Measurements from ENCODE around the gene C20orf204. TPM values are rescaled to one million over a fixed set of nuclear protein-coding genes. Genes with fewer than 3 reads are reported as not detected.

C20orf204 gene
- total RNA-seq, 1 donor from 2014 or later, result 0.52 TPM

GRCh38 chr20:64041781-64042053 is 5.7 kb downstream of the C20orf204 start:
- peaks cover 73 to 85% (median 79%) of the 10 kb centered on the region in 3 donors for H3K27me3 ChIP-seq (ENCODE audit: control insufficient read depth in 3 of 3, insufficient read depth in 3 of 3, low read length in 3 of 3)
- H3K4me1 ChIP-seq (ENCODE audit: control insufficient read depth in 3 of 3, insufficient read depth in 3 of 3, low read length in 3 of 3), result peaks cover 6 to 35% (median 33%) of the 10 kb centered on the region in 3 donors
- H3K9ac ChIP-seq (ENCODE audit: low read depth in 1 of 3, low read length in 3 of 3), result peak overlapping the region in 1 of 3 donors; percentile 54
- no peaks in the 10 kb centered on the region for H3K36me3 ChIP-seq (ENCODE audit: control insufficient read depth in 3 of 3, insufficient read depth in 3 of 3, low read length in 3 of 3)
- no peak overlapping the region for H3K4me3 ChIP-seq (ENCODE audit: low read length in 3 of 3)
- no peaks in the 10 kb centered on the region for H3K9me3 ChIP-seq (ENCODE audit: control insufficient read depth in 3 of 3, low read length in 3 of 3)
- no peak overlapping the region for H3K27ac ChIP-seq (ENCODE audit: low read depth, low read length)

GRCh38 chr20:64042054-64042781 is 6.2 kb downstream of the C20orf204 start:
- Histone ChIP-seq H3K9ac (ENCODE audit: low read depth in 1 of 3, low read length in 3 of 3) (peak overlapping the region in 1 of 3 donors; percentile 54), H3K27me3 (ENCODE audit: control insufficient read depth in 3 of 3, insufficient read depth in 3 of 3, low read length in 3 of 3) (peaks cover 73 to 84% (median 79%) of the 10 kb centered on the region in 3 donors), H3K4me3 (ENCODE audit: low read length in 3 of 3) (peak overlapping the region in 1 of 3 donors; percentile 22), H3K27ac (ENCODE audit: low read depth, low read length) (no peak overlapping the region), H3K36me3 (ENCODE audit: control insufficient read depth in 3 of 3, insufficient read depth in 3 of 3, low read length in 3 of 3) (peaks cover 0 to 2% (median 0%) of the 10 kb centered on the region in 3 donors), H3K4me1 (ENCODE audit: control insufficient read depth in 3 of 3, insufficient read depth in 3 of 3, low read length in 3 of 3) (peaks cover 6 to 35% (median 33%) of the 10 kb centered on the region in 3 donors), H3K9me3 (ENCODE audit: control insufficient read depth in 3 of 3, low read length in 3 of 3) (no peaks in the 10 kb centered on the region)

DNA sequence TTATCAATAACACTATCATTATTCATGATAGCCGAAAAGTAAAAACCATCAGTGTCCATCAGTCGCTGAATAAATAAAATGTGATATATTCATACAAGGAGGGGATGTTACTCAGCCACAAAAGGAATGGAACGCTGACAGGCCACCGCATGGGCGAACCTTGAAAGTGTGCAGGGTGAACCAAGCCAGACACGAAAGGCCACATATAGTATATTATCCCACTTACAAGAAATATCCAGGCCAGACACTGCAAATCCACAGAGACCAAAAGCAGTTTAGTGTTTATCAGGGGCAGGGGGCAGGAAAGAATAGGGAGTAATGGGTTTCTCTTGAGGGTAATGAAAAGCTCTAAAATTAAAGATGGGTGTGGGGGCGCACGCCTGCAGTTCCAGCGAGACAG is 7.8 kb downstream of the C20orf204 start:
- Histone ChIP-seq H3K4me3 (ENCODE audit: low read length in 3 of 3) (no peak overlapping the region), H3K27ac (ENCODE audit: low read depth, low read length) (no peak overlapping the region)

DNA sequence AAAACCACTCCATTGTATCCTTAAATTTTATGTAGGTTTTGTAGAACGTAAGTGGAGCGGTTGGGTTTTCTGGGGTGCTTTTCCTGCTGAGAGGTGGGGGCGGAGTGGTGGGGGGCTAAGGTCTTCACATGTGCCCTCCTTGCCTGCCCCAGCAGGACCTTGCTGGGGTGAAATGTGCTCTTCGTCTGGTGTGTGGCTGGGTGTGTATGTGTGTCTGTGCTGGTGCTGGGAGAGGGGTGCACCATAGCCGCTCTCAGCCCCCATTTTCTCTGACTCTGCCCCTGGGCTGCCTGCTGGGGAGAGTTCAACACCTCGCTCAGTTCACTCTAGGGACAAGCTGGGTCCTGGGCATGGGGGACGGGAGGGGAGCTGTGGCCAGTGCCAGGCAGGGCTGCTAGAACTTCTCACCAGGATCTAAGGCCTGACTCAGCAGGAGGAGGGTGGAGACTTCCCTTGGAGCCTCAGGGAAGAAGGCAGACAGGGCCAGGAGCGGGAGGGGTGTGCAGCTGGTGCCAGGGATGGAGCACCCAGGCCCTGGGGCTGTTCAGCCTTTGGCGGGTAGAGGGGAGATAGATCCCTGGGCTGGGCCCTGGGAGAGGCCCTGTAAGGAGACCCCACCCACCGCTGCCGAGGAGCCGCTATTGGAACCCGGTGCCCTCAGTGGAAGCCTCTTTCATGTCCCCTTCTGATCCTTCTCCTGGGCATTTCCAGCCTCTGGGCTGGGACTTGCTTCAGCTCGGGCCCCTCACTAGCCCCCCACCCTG is 8.7 kb downstream of the C20orf204 start:
- H3K9me3 ChIP-seq (ENCODE audit: control insufficient read depth in 3 of 3, low read length in 3 of 3), result no peaks in the 10 kb centered on the region
- no peak overlapping the region for H3K27ac ChIP-seq (ENCODE audit: low read depth, low read length)
- H3K27me3 ChIP-seq (ENCODE audit: control insufficient read depth in 3 of 3, insufficient read depth in 3 of 3, low read length in 3 of 3), result peaks cover 64 to 73% (median 70%) of the 10 kb centered on the region in 3 donors
- H3K4me1 ChIP-seq (ENCODE audit: control insufficient read depth in 3 of 3, insufficient read depth in 3 of 3, low read length in 3 of 3), result peaks cover 6 to 28% (median 20%) of the 10 kb centered on the region in 3 donors
- H3K4me3 ChIP-seq (ENCODE audit: low read length in 3 of 3), result no peak overlapping the region
- peaks cover 0 to 2% (median 0%) of the 10 kb centered on the region in 3 donors for H3K36me3 ChIP-seq (ENCODE audit: control insufficient read depth in 3 of 3, insufficient read depth in 3 of 3, low read length in 3 of 3)
- peak overlapping the region in 1 of 3 donors; percentile 16 for H3K9ac ChIP-seq (ENCODE audit: low read depth in 1 of 3, low read length in 3 of 3)

More for the DNA sequence above, 7.8 kb downstream of the C20orf204 start:
- Histone ChIP-seq H3K27me3 (ENCODE audit: control insufficient read depth in 3 of 3, insufficient read depth in 3 of 3, low read length in 3 of 3) (peaks cover 71 to 80% (median 75%) of the 10 kb centered on the region in 3 donors), H3K36me3 (ENCODE audit: control insufficient read depth in 3 of 3, insufficient read depth in 3 of 3, low read length in 3 of 3) (peaks cover 0 to 2% (median 0%) of the 10 kb centered on the region in 3 donors), H3K9me3 (ENCODE audit: control insufficient read depth in 3 of 3, low read length in 3 of 3) (no peaks in the 10 kb centered on the region), H3K9ac (ENCODE audit: low read depth in 1 of 3, low read length in 3 of 3) (no peak overlapping the region), H3K4me1 (ENCODE audit: control insufficient read depth in 3 of 3, insufficient read depth in 3 of 3, low read length in 3 of 3) (peaks cover 6 to 37% (median 26%) of the 10 kb centered on the region in 3 donors)

DNA sequence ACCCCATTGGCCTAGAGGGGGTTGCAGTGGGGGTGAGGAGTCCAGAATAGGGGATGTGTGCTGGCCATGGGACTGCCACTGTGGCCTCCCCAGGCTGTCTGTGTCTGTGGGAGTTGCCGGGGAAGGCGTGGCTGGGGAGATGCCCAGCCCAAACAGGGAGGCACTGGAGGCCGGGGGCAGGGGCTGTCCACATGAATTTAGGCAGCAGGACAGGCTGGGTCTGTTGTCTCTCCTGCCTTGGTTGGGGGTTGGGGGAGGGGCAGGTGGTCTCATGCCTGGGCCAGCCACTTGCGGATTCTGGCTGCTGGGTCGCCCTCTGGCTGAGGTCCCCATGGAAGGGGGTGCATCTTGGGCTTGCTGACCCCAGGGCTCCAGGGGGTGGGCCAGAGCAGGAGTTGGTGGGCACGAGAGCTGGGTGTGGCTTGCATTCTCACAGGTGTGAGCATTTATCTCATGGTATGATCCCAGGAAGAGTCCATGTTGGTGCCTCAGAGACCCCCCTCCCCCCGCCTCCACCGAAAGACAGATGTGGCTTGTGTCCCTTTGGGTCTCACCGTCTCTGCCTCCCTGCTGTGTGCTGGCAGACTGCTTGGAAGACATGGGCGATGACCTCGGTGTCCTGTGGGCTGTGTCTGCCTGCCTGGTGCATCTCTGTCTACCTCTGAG is 9.5 kb downstream of the C20orf204 start:
- peak overlapping the region in 1 of 3 donors; percentile 45 for H3K4me3 ChIP-seq (ENCODE audit: low read length in 3 of 3)
- H3K27me3 ChIP-seq (ENCODE audit: control insufficient read depth in 3 of 3, insufficient read depth in 3 of 3, low read length in 3 of 3), result peaks cover 63 to 73% (median 70%) of the 10 kb centered on the region in 3 donors

GRCh38 chr20:64047046-64047389 is 11.0 kb downstream of the C20orf204 start:
- Histone ChIP-seq H3K4me1 (ENCODE audit: control insufficient read depth in 3 of 3, insufficient read depth in 3 of 3, low read length in 3 of 3) (peaks cover 0 to 12% (median 2%) of the 10 kb centered on the region in 3 donors), H3K36me3 (ENCODE audit: control insufficient read depth in 3 of 3, insufficient read depth in 3 of 3, low read length in 3 of 3) (peaks cover 0 to 2% (median 0%) of the 10 kb centered on the region in 3 donors), H3K27ac (ENCODE audit: low read depth, low read length) (no peak overlapping the region), H3K9me3 (ENCODE audit: control insufficient read depth in 3 of 3, low read length in 3 of 3) (no peaks in the 10 kb centered on the region), H3K4me3 (ENCODE audit: low read length in 3 of 3) (peak overlapping the region; percentile 43 to 58 (median 52)), H3K27me3 (ENCODE audit: control insufficient read depth in 3 of 3, insufficient read depth in 3 of 3, low read length in 3 of 3) (peaks cover 64 to 74% (median 71%) of the 10 kb centered on the region in 3 donors), H3K9ac (ENCODE audit: low read depth in 1 of 3, low read length in 3 of 3) (peak overlapping the region in 1 of 3 donors; percentile 50)

More for the DNA sequence above, 9.5 kb downstream of the C20orf204 start:
- no peaks in the 10 kb centered on the region for H3K9me3 ChIP-seq (ENCODE audit: control insufficient read depth in 3 of 3, low read length in 3 of 3)
- peaks cover 0 to 2% (median 0%) of the 10 kb centered on the region in 3 donors for H3K36me3 ChIP-seq (ENCODE audit: control insufficient read depth in 3 of 3, insufficient read depth in 3 of 3, low read length in 3 of 3)
- peak overlapping the region in 2 of 3 donors; percentile 16 to 22 for H3K9ac ChIP-seq (ENCODE audit: low read depth in 1 of 3, low read length in 3 of 3)
- H3K27ac ChIP-seq (ENCODE audit: low read depth, low read length), result no peak overlapping the region
- peaks cover 6 to 25% (median 12%) of the 10 kb centered on the region in 3 donors for H3K4me1 ChIP-seq (ENCODE audit: control insufficient read depth in 3 of 3, insufficient read depth in 3 of 3, low read length in 3 of 3)

DNA sequence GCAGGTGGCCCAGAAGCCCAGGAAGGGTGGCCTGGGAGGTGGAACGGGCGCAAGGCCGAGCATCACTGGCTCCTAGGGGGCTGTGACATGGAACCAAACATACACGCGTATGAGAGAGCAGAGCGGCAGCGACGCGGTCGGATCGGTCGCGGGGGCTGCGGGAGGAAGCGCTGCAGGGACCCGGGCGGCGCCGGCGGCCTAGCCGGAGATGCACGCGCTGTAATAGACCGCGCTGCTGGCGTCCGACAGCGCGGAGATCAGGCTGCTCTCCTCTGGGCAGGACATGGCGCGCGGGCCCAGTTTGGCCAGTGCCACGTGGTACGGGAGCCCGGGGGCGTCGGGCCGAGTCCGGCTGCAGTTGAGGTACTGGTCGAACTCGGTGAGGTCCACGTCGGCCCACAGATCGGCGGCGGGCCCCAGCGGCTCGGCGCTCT is 12.0 kb downstream of the C20orf204 start:
- Histone ChIP-seq H3K4me1 (ENCODE audit: control insufficient read depth in 3 of 3, insufficient read depth in 3 of 3, low read length in 3 of 3) (peaks cover 0 to 10% (median 5%) of the 10 kb centered on the region in 3 donors), H3K9me3 (ENCODE audit: control insufficient read depth in 3 of 3, low read length in 3 of 3) (no peaks in the 10 kb centered on the region), H3K4me3 (ENCODE audit: low read length in 3 of 3) (peak overlapping the region; percentile 43 to 58 (median 52)), H3K9ac (ENCODE audit: low read depth in 1 of 3, low read length in 3 of 3) (peak overlapping the region in 1 of 3 donors; percentile 57), H3K27me3 (ENCODE audit: control insufficient read depth in 3 of 3, insufficient read depth in 3 of 3, low read length in 3 of 3) (peaks cover 64 to 77% (median 75%) of the 10 kb centered on the region in 3 donors), H3K27ac (ENCODE audit: low read depth, low read length) (no peak overlapping the region), H3K36me3 (ENCODE audit: control insufficient read depth in 3 of 3, insufficient read depth in 3 of 3, low read length in 3 of 3) (peaks cover 0 to 2% (median 0%) of the 10 kb centered on the region in 3 donors)

GRCh38 chr20:64048402-64049044 is 12.5 kb downstream of the C20orf204 start:
- H3K4me3 ChIP-seq (ENCODE audit: low read length in 3 of 3), result peak overlapping the region in 1 of 3 donors; percentile 43
- peaks cover 0 to 2% (median 0%) of the 10 kb centered on the region in 3 donors for H3K36me3 ChIP-seq (ENCODE audit: control insufficient read depth in 3 of 3, insufficient read depth in 3 of 3, low read length in 3 of 3)
- peak overlapping the region in 1 of 3 donors; percentile 50 for H3K9ac ChIP-seq (ENCODE audit: low read depth in 1 of 3, low read length in 3 of 3)
- H3K9me3 ChIP-seq (ENCODE audit: control insufficient read depth in 3 of 3, low read length in 3 of 3), result no peaks in the 10 kb centered on the region
- no peak overlapping the region for H3K27ac ChIP-seq (ENCODE audit: low read depth, low read length)
- peaks cover 64 to 80% (median 76%) of the 10 kb centered on the region in 3 donors for H3K27me3 ChIP-seq (ENCODE audit: control insufficient read depth in 3 of 3, insufficient read depth in 3 of 3, low read length in 3 of 3)
- H3K4me1 ChIP-seq (ENCODE audit: control insufficient read depth in 3 of 3, insufficient read depth in 3 of 3, low read length in 3 of 3), result peaks cover 0 to 14% (median 7%) of the 10 kb centered on the region in 3 donors
